Activated CD4-positive, alpha-beta memory T cell treated with anti-CD3 and anti-CD28 coated beads for 36 hours (primary cell): Measurements from ENCODE around the gene IRF9. TPM values are rescaled to one million over a fixed set of nuclear protein-coding genes. Genes with fewer than 3 reads are reported as not detected.

Experiments
- CTCF ChIA-PET: fragments of 350-600 bp; sonication (Branson Sonifier 250); formaldehyde crosslinking; loops from one replicate; lab custom pipeline; 2021; ENCODE audit warnings: antibody characterized with exemption, inconsistent platforms; lab: Charles Lee
- POLR2A ChIA-PET: fragments of 350-600 bp; sonication (Branson Sonifier 250); formaldehyde crosslinking; loops from one replicate; lab custom pipeline; 2021; ENCODE audit warnings: antibody characterized with exemption; lab: Charles Lee
- DNase-seq: peaks from one replicate; pipeline ENCODE4 v3.0.0-alpha.2; 2020
- H3K27ac Mint-ChIP-seq: one replicate; pipeline ENCODE4 v1.8.0; 2021; ENCODE audit warnings: mixed read lengths
- H3K27me3 Mint-ChIP-seq: one replicate; pipeline ENCODE4 v1.8.0; 2021; ENCODE audit warnings: mixed read lengths
- H3K36me3 Mint-ChIP-seq: one replicate; pipeline ENCODE4 v1.8.0; 2021; ENCODE audit warnings: mixed read lengths
- H3K4me1 Mint-ChIP-seq: one replicate; pipeline ENCODE4 v1.8.0; 2021; ENCODE audit warnings: low read depth, mixed read lengths
- H3K4me3 Mint-ChIP-seq: one replicate; pipeline ENCODE4 v1.8.0; 2021; ENCODE audit warnings: mild to moderate bottlenecking, mixed read lengths
- H3K9me3 Mint-ChIP-seq: one replicate; pipeline ENCODE4 v1.8.0; 2021; ENCODE audit warnings: mixed read lengths
- intact Hi-C: fragments of 100-400 bp; cut with micrococcal nuclease; formaldehyde crosslinking; loops from one replicate; pipeline ENCODE4 v1.15.1; 2023
- total RNA-seq, 2 experiments: library from RNA; stranded (reverse); gene quantifications; one replicate each; pipeline ENCODE4 v1.2.3, GENCODE V29; 2021

The IRF9 gene
- total RNA-seq, 2 experiments from 2014 or later, result 158 to 172 TPM

DNA sequence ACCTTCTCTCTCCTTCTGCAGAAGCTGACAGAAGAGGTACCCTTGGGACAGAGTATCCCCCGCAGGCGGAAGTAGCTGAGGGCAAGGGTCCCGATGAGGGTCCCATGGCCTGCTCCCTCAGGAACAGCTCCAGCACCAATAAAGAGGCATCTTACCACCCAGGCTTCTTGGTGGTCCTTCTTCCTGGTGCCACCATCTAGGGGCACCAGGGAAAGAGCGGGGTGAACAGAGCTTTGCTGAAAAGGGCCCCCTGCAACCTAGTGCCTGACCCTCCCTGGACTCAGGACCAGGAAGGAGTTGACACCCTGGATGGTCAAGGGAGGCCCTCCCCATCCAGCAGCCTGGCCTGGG lies 591 bp upstream of the IRF9 start:
- Mint-ChIP-seq H3K27me3 (no peaks in the 10 kb centered on the region), H3K27ac (peak overlapping the region; percentile 100), H3K36me3 (peaks cover 70% of the 10 kb centered on the region), H3K4me1 (peaks cover 36% of the 10 kb centered on the region), H3K4me3 (no peak overlapping the region), H3K9me3 (no peaks in the 10 kb centered on the region)
- CTCF ChIA-PET, result interaction anchor here (1.0 to 4.6 kb wide), 24 partner anchors 9 to 233 kb away, joined by 3 to 76 read pairs (median 10); partner anchors contain the start of genes CARMIL3, CHMP4A, DCAF11 and EMC9
- DNase-seq, result no peak
- intact Hi-C loops, result no loop called here
- POLR2A ChIA-PET, result interaction anchor here (0.7 to 4.2 kb wide), 20 partner anchors 10 to 277 kb away, joined by 3 to 60 read pairs (median 8); partner anchors contain the start of genes CHMP4A, DCAF11, EMC9 and IPO4

DNA sequence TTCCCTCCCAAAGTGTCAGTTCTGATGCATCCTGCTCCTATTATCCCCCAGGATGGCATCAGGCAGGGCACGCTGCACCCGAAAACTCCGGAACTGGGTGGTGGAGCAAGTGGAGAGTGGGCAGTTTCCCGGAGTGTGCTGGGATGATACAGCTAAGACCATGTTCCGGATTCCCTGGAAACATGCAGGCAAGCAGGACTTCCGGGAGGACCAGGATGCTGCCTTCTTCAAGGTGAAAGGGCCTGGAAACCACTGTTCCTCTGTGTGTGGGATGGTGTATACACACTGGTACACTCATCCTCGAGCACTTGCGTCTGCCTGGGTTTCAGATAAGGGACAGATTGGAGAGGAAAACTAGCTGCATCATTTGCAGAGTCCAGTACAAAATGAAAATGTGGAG lies 1.0 kb downstream of the IRF9 start:
- peak overlapping the region; percentile 100 for H3K27ac Mint-ChIP-seq
- ChIA-PET CTCF (interaction anchor here (0.7 to 4.6 kb wide), 24 partner anchors 8 to 171 kb away, joined by 3 to 76 read pairs (median 10); partner anchors contain the start of genes CHMP4A, CIDEB, DCAF11 and EMC9), POLR2A (interaction anchor here (0.6 to 4.2 kb wide), 21 partner anchors 9 to 109 kb away, joined by 3 to 60 read pairs (median 4); partner anchors contain the start of genes CHMP4A, DCAF11, EMC9 and IPO4)
- no peaks in the 10 kb centered on the region for H3K27me3 Mint-ChIP-seq
- intact Hi-C loops, result no loop called here
- H3K4me3 Mint-ChIP-seq, result peak overlapping the region; percentile 97
- H3K36me3 Mint-ChIP-seq, result peaks cover 69% of the 10 kb centered on the region
- H3K4me1 Mint-ChIP-seq, result peaks cover 42% of the 10 kb centered on the region
- DNase-seq, result peak; percentile 55
- H3K9me3 Mint-ChIP-seq, result no peaks in the 10 kb centered on the region

DNA sequence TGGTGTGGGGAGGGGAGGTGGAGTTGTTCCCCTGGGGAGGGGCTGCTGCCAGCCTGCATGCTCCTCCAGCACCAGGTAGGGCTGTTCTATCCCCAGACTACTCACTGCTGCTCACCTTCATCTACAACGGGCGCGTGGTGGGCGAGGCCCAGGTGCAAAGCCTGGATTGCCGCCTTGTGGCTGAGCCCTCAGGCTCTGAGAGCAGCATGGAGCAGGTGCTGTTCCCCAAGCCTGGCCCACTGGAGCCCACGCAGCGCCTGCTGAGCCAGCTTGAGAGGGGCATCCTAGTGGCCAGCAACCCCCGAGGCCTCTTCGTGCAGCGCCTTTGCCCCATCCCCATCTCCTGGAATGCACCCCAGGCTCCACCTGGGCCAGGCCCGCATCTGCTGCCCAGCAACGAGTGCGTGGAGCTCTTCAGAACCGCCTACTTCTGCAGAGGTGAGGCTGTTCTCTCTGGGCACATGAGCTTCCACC lies 3.5 kb downstream of the IRF9 start:
- ChIA-PET CTCF (no interaction called here), POLR2A (interaction anchor here (0.8 to 2.2 kb wide), 4 partner anchors 18 to 30 kb away, joined by 3 to 6 read pairs (median 4); partner anchors contain the start of genes IPO4 and TM9SF1)
- Mint-ChIP-seq H3K36me3 (peaks cover 70% of the 10 kb centered on the region), H3K4me1 (peaks cover 49% of the 10 kb centered on the region), H3K27me3 (no peaks in the 10 kb centered on the region), H3K27ac (no peak overlapping the region), H3K4me3 (no peak overlapping the region), H3K9me3 (no peaks in the 10 kb centered on the region)
- no peak for DNase-seq
- intact Hi-C loops, result no loop called here

DNA sequence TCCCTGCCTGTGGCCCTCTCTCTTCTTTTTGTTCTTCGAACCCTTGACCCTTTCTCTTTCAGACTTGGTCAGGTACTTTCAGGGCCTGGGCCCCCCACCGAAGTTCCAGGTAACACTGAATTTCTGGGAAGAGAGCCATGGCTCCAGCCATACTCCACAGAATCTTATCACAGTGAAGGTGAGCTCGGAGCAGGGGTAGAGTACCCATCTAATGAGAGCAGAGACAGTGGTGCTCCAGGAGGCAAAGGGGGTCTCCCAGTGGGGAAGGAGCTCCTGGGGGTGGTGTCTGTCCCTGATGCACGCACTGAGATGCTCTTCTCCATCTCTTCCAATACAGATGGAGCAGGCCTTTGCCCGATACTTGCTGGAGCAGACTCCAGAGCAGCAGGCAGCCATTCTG lies 4.7 kb downstream of the IRF9 start:
- ChIA-PET POLR2A (interaction anchor here (1.5 to 2.2 kb wide), 2 partner anchors 16 to 23 kb away, joined by 5 to 6 read pairs; partner anchors contain the start of gene IPO4), CTCF (no interaction called here)
- Mint-ChIP-seq H3K4me3 (no peak overlapping the region), H3K9me3 (no peaks in the 10 kb centered on the region), H3K27ac (peak overlapping the region; percentile 53), H3K36me3 (peaks cover 67% of the 10 kb centered on the region), H3K4me1 (peaks cover 46% of the 10 kb centered on the region), H3K27me3 (no peaks in the 10 kb centered on the region)
- intact Hi-C loops, result no loop called here
- no peak for DNase-seq

DNA sequence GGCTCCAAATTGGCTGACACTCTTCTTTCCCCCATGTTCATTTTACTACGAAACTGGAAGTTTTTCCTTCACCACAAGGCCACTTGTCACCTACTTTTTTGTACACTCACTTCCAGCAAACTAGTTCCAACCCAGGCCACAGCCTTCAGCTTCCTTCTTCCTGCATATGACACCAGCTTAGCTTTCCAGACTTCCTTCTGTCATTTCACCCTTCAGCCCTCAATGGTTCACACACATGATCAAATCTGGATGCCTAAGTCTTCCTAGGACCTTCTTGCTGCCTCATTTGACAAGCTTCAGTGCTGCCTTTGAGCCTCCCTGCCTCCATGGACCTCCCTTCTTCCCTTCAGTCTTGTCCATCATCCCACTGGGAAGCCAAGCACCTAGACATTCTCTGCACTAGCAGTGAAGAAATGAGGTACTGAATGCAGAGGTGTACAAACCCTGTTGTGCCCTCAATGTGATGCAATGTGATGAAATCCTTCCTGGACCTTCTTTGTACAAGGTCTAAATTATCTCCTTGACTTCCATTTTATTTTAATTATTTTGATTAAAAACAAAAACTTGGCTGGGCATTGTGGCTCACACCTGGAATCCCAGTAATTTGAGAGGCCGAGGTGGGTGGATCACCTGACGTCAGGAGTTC lies 6.5 kb downstream of the IRF9 start:
- CTCF ChIA-PET, result no interaction called here
- peaks cover 44% of the 10 kb centered on the region for H3K4me1 Mint-ChIP-seq

DNA sequence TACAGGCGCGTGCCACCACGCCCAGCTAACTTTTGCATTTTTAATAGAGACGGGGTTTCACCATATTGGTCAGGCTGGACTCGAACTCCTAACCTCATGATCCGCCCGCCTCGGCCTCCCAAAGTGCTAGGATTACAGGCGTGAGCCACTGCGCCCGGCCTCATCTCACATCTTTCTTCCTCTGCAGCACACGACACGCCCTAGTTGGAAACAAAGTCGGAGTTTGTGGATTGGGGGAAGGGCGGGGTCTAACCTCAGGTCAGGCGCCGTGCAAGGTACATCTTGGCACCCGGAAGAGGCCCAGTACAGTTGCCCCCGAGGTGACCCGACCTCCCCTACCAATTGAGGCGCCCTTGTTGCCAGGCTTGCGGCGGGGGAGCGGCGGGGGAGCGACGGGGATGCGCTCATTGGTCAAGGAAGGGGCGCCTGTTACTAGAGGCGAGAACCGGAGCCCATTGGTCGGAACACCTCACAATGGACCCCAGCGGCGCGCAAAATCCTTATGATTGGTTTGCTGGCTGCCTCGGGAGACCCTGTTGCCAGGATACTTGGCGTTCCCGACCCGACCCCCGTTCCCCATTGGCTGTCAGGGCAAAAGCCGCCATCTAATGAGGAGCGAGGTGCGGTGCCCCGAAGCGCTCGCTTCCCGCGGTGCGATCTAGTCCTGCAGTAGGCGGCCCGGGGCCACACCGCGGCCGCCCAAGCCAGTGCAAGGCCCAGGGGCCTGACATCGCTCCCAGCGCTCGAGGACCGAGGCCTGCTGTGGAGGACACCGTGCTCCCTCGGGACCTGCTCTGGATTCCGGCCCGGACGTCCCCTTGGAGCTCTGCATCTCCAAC lies 10.6 kb downstream of the IRF9 start, which contains the start of gene REC8:
TSS of gene REC8 (plus strand) at position 659 of the 839 bp plus-strand sequence. CDS start 473 bp downstream, outside the sequence.
- Mint-ChIP-seq H3K27ac (peak within 1 kb of the TSS; percentile 61), H3K4me3 (peak within 1 kb of the TSS; percentile 68), H3K4me1 (peaks cover 22% of the 10 kb centered on the region), H3K27me3 (no peaks in the 10 kb centered on the region), H3K36me3 (peaks cover 23% of the 10 kb centered on the region), H3K9me3 (no peaks in the 10 kb centered on the region)
- intact Hi-C loops, result no loop called here
- POLR2A ChIA-PET, result interaction anchor here (0.6 to 1.7 kb wide), 5 partner anchors 9 to 266 kb away, joined by 3 to 9 read pairs (median 4); partner anchors contain the start of genes IPO4 and IRF9
- DNase-seq, result peak; percentile 81
- CTCF ChIA-PET, result interaction anchor here (2.1 kb wide), 1 partner anchor 10 kb away, joined by 10 read pairs; the partner anchor contains the start of gene IRF9

More for the DNA sequence above, 6.5 kb downstream of the IRF9 start:
- POLR2A ChIA-PET, result interaction anchor here (0.6 kb wide), 1 partner anchor 11 kb away, joined by 3 read pairs; no protein-coding TSS in a partner anchor
- Mint-ChIP-seq H3K27ac (peak overlapping the region; percentile 47), H3K9me3 (no peaks in the 10 kb centered on the region), H3K4me3 (no peak overlapping the region), H3K36me3 (peaks cover 54% of the 10 kb centered on the region), H3K27me3 (no peaks in the 10 kb centered on the region)
- DNase-seq, result no peak
- intact Hi-C loops, result no loop called here

DNA sequence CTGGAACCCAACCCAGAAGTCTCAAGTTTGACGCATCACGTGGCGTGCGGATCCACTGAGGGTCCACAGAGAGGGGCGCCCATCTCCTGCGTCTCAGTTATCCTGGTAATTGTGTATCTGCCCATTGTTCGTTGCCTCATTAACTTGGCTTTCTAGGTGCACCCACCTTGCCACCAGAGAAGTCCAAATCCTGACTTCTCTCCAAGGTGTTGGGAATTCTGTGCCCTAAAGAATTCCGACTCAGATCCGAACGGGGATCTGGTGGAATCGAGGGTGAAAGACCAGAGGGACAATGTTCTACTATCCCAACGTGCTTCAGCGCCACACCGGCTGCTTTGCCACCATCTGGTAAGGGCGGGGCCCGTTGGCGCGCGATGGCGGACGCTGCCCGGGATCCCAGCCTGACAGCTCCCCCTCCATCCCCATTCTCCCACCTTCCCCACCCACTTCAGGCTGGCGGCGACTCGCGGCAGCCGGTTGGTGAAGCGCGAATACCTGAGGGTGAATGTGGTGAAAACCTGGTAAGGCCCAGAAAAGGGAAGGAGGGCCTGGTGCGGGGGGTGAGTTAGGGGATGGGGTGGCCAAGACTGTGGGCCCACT lies 11.3 kb downstream of the IRF9 start:
- ChIA-PET POLR2A (interaction anchor here (0.6 to 1.7 kb wide), 2 partner anchors 10 to 16 kb away, joined by 3 to 5 read pairs; partner anchors contain the start of gene IPO4), CTCF (interaction anchor here (0.6 kb wide), 1 partner anchor 74 kb away, joined by 3 read pairs; no protein-coding TSS in a partner anchor)
- H3K4me1 Mint-ChIP-seq, result peaks cover 19% of the 10 kb centered on the region
- DNase-seq, result no peak
- intact Hi-C loops, result no loop called here
- H3K27me3 Mint-ChIP-seq, result no peaks in the 10 kb centered on the region
- peak overlapping the region; percentile 7 for H3K27ac Mint-ChIP-seq
- H3K36me3 Mint-ChIP-seq, result peaks cover 25% of the 10 kb centered on the region
- peak overlapping the region; percentile 68 for H3K4me3 Mint-ChIP-seq
- H3K9me3 Mint-ChIP-seq, result no peaks in the 10 kb centered on the region

DNA sequence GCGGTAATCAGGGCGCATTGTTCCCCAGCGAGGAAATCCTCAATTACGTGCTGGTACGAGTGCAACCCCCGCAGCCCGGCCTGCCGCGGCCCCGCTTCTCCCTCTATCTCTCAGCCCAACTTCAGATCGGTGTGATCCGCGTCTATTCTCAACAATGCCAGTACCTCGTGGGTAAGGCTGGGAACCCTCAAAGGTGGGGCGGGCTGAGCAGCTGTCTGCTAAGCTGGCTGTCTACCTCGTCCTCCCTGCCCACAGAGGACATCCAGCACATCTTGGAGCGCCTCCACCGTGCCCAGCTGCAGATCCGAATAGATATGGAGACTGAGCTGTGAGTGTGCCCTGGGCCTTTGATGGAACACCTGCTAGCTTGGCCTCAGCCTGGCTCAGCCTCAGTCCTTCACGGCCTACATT lies 11.8 kb downstream of the IRF9 start:
- peaks cover 24% of the 10 kb centered on the region for H3K36me3 Mint-ChIP-seq
- intact Hi-C loops, result no loop called here
- CTCF ChIA-PET, result interaction anchor here (0.6 to 1.3 kb wide), 3 partner anchors 11 to 115 kb away, joined by 3 to 8 read pairs (median 5); partner anchors contain the start of gene IRF9
- no peaks in the 10 kb centered on the region for H3K27me3 Mint-ChIP-seq
- no peak overlapping the region for H3K4me3 Mint-ChIP-seq
- POLR2A ChIA-PET, result interaction anchor here (1.7 kb wide), 1 partner anchor 16 kb away, joined by 5 read pairs; the partner anchor contains the start of gene IPO4
- no peak overlapping the region for H3K27ac Mint-ChIP-seq
- DNase-seq, result no peak
- H3K4me1 Mint-ChIP-seq, result peaks cover 15% of the 10 kb centered on the region
- no peaks in the 10 kb centered on the region for H3K9me3 Mint-ChIP-seq

DNA sequence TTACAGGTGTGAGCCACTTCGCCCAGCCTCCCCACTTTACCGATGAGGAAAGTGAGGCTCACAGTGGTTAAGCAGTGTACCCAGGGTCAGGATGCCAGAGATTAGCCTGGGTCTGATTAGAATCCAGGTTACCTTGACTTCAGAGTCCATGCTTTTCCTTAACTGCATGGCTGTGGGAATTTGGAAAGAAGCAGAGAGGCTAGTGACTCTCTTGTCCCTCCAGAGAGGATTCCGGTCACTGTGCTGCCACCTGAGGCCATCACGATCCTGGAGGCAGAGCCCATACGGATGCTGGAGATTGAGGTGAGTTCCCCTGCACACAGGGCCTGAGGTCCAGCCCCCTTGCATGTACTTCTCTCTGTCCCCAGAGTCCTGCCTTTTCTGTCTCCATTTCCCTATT lies 15.5 kb downstream of the IRF9 start:
- H3K4me1 Mint-ChIP-seq, result peaks cover 6% of the 10 kb centered on the region
- no peaks in the 10 kb centered on the region for H3K27me3 Mint-ChIP-seq
- peaks cover 24% of the 10 kb centered on the region for H3K36me3 Mint-ChIP-seq
- no peaks in the 10 kb centered on the region for H3K9me3 Mint-ChIP-seq
- intact Hi-C loops, result no loop called here
- no peak for DNase-seq
- H3K27ac Mint-ChIP-seq, result no peak overlapping the region
- no peak overlapping the region for H3K4me3 Mint-ChIP-seq
- ChIA-PET POLR2A (interaction anchor here (1.1 to 3.5 kb wide), 2 partner anchors 11 to 14 kb away, joined by 3 to 12 read pairs; partner anchors contain the start of gene IPO4), CTCF (no interaction called here)

DNA sequence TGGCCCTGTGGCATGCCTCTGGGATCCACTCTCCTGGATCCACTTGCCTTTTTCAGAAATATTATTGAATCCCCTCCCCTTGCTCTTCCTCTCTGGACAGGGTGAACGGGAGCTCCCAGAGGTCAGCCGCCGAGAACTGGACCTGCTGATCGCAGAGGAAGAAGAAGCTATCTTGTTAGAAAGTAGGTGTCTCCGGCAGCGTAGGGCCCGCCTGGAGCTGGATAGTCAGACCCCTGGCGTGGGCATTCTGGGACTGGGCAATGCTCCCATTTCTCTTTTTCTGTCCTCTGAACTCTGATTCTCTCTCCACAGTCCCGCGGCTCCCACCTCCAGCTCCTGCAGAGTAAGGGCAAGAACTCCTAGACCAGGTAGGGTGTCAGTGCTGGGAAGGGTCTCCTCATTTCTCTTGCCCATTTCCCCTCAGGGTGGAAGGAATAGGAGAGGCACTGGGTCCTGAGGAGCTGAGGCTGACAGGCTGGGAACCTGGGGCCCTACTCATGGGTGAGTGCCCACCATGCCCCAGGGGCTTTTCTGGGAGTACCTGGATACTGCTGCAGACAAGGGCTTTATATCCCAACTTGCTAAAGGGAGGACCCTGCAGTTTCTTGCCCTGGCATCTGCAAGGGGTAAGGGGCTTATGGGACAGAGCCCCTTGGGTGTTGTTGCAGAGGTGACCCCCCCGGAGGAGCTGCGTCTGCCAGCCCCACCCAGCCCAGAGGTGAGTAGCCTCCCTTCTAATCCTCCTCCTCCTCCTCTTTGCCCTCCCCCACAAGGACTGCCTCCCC lies 16.2 kb downstream of the IRF9 start:
- intact Hi-C loops, result no loop called here
- H3K4me3 Mint-ChIP-seq, result no peak overlapping the region
- H3K36me3 Mint-ChIP-seq, result peaks cover 24% of the 10 kb centered on the region
- DNase-seq, result no peak
- no peak overlapping the region for H3K27ac Mint-ChIP-seq
- H3K4me1 Mint-ChIP-seq, result peaks cover 4% of the 10 kb centered on the region
- CTCF ChIA-PET, result no interaction called here
- POLR2A ChIA-PET, result interaction anchor here (1.1 to 3.5 kb wide), 2 partner anchors 10 to 15 kb away, joined by 3 to 12 read pairs; partner anchors contain the start of gene IPO4
- H3K9me3 Mint-ChIP-seq, result no peaks in the 10 kb centered on the region
- no peaks in the 10 kb centered on the region for H3K27me3 Mint-ChIP-seq
